Neural cell (in vitro differentiated cells): Measurements from ENCODE around the gene MARK4. TPM values are rescaled to one million over a fixed set of nuclear protein-coding genes. Genes with fewer than 3 reads are reported as not detected.

Source experiments
- H2AFZ ChIP-seq: fragments of 200-600, 300-800 bp; sonication (generic), shearing (Covaris generic); 2 replicates; pipeline ENCODE4 v1.6.0; 2014; ENCODE audit warnings: low read depth, mild to moderate bottlenecking, antibody characterized with exemption, low read length, moderate library complexity
- H3F3A ChIP-seq: fragments of 200-600 bp; shearing (Covaris generic); 2 replicates; pipeline ENCODE4 v1.6.1; 2016; ENCODE audit warnings: mild to moderate bottlenecking, moderate library complexity, mixed read lengths, antibody characterized with exemption, low read length; ENCODE audit not compliant: insufficient read depth, poor library complexity, severe bottlenecking
- H3K27ac ChIP-seq: fragments of 200-600, 300-800 bp; sonication (generic), shearing (Covaris generic); 2 replicates; pipeline ENCODE4 v1.5.1; 2014; ENCODE audit warnings: mild to moderate bottlenecking, low read length, moderate library complexity
- H3K27me3 ChIP-seq: fragments of 300-800, 200-600 bp; sonication (generic), shearing (Covaris generic); 2 replicates; pipeline ENCODE4 v1.6.0; 2014; ENCODE audit warnings: mild to moderate bottlenecking, low read depth, low read length, moderate library complexity; ENCODE audit not compliant: insufficient read depth
- H3K36me3 ChIP-seq: fragments of 300-800, 200-600 bp; sonication (generic), shearing (Covaris generic); 2 replicates; pipeline ENCODE4 v1.5.1; 2014; ENCODE audit warnings: mild to moderate bottlenecking, antibody characterized with exemption, low read length, moderate library complexity; ENCODE audit not compliant: insufficient read depth
- H3K4me2 ChIP-seq: fragments of 300-800, 200-600 bp; sonication (generic), shearing (Covaris generic); 2 replicates; pipeline ENCODE4 v1.6.0; 2014; ENCODE audit warnings: mild to moderate bottlenecking, low read length
- H3K4me3 ChIP-seq: fragments of 300-800, 200-600 bp; sonication (generic), shearing (Covaris generic); 2 replicates; pipeline ENCODE4 v1.5.1; 2014; ENCODE audit warnings: mild to moderate bottlenecking, low read length, moderate library complexity
- H3K79me2 ChIP-seq: fragments of 200-600 bp; shearing (Covaris generic); replicated peaks from 2 replicates; pipeline ENCODE4 v1.6.0; 2014; ENCODE audit warnings: mild to moderate bottlenecking, low read length, moderate library complexity; ENCODE audit not compliant: insufficient read depth
- H3K9ac ChIP-seq: fragments of 300-800, 200-600 bp; sonication (generic), shearing (Covaris generic); 2 replicates; pipeline ENCODE4 v1.6.1; 2016; ENCODE audit warnings: mild to moderate bottlenecking, low read length, mixed read lengths
- H3K9me2 ChIP-seq: fragments of 200-600 bp; shearing (Covaris generic); 2 replicates; pipeline ENCODE4 v1.6.1; 2016; ENCODE audit warnings: mild to moderate bottlenecking, low read length, mixed read lengths; ENCODE audit not compliant: insufficient read depth
- H3K9me3 ChIP-seq: fragments of 200-600, 300-800 bp; sonication (generic), shearing (Covaris generic); 2 replicates; pipeline ENCODE4 v1.6.1; 2016; ENCODE audit warnings: mild to moderate bottlenecking, mixed run types, low read length, moderate library complexity, mixed read lengths
- H4K20me1 ChIP-seq: fragments of 200-600 bp; shearing (Covaris generic); 2 replicates; pipeline ENCODE4 v1.6.1; 2016; ENCODE audit warnings: mild to moderate bottlenecking, mixed run types; ENCODE audit not compliant: insufficient read depth
- CTCF ChIP-seq: fragments of 450-650 bp; IDR thresholded peaks from 2 replicates; pipeline ENCODE4 v1.5.1; 2014; ENCODE audit warnings: antibody characterized with exemption, mild to moderate bottlenecking, moderate library complexity; ENCODE audit not compliant: poor library complexity, severe bottlenecking
- EP300 ChIP-seq: fragments of 450-650 bp; conservative IDR thresholded peaks from 2 replicates; pipeline ENCODE4 v1.6.1; 2014; ENCODE audit warnings: antibody characterized with exemption, mild to moderate bottlenecking, moderate library complexity; ENCODE audit not compliant: poor library complexity, severe bottlenecking
- EZH2 ChIP-seq: fragments of 200-600, 300-800 bp; shearing (Covaris generic), sonication (generic); IDR thresholded peaks from 2 replicates; pipeline ENCODE4 v1.6.1; 2014; ENCODE audit warnings: antibody characterized with exemption, low read length, borderline replicate concordance, mild to moderate bottlenecking; ENCODE audit not compliant: insufficient read depth, poor library complexity, severe bottlenecking
- MXI1 ChIP-seq: fragments of 450-650 bp; conservative IDR thresholded peaks from 2 replicates; pipeline ENCODE4 v1.6.1; 2014; ENCODE audit warnings: antibody characterized with exemption, mild to moderate bottlenecking; ENCODE audit not compliant: poor library complexity, severe bottlenecking
- POLR2AphosphoS5 ChIP-seq: IDR thresholded peaks from 2 replicates; pipeline ENCODE4 v1.6.1; 2012
- RAD21 ChIP-seq: fragments of 450-650 bp; conservative IDR thresholded peaks from 2 replicates; pipeline ENCODE4 v1.6.1; 2014; ENCODE audit warnings: antibody characterized with exemption, mild to moderate bottlenecking, moderate library complexity
- REST ChIP-seq: IDR thresholded peaks from 2 replicates; pipeline ENCODE4 v1.6.1; 2012; ENCODE audit warnings: borderline replicate concordance
- SMC3 ChIP-seq: fragments of 450-650 bp; conservative IDR thresholded peaks from 2 replicates; pipeline ENCODE4 v1.6.1; 2014; ENCODE audit warnings: antibody characterized with exemption, mild to moderate bottlenecking, moderate library complexity; ENCODE audit not compliant: poor library complexity
- TAF1 ChIP-seq: IDR thresholded peaks from 2 replicates; pipeline ENCODE4 v1.6.1; 2012; ENCODE audit warnings: low read depth
- polyA plus RNA-seq: library from polyadenylated mRNA; depleted of rRNA; stranded (reverse); fragments of >200 nt; gene quantifications from 2 replicates; pipeline ENCODE4 v1.2.3, GENCODE V29; 2014

The MARK4 gene
- polyA plus RNA-seq, 1 donor from 2014 or later: 11.6 TPM

GRCh38 chr19:45348367-45349125, 97.5 kb downstream of the MARK4 start:
- Histone ChIP-seq H3F3A (no peaks in the 10 kb centered on the region), H3K36me3 (no peaks in the 10 kb centered on the region), H3K9me2 (no peaks in the 10 kb centered on the region), H3K4me3 (no peak overlapping the region), H3K4me2 (no peak overlapping the region), H4K20me1 (no peaks in the 10 kb centered on the region), H2AFZ (no peak overlapping the region), H3K27ac (no peak overlapping the region), H3K79me2 (no peaks in the 10 kb centered on the region), H3K9me3 (no peaks in the 10 kb centered on the region), H3K9ac (no peak overlapping the region), H3K27me3 (no peaks in the 10 kb centered on the region)
- TF ChIP-seq SMC3 (no peak), TAF1 (no peak), EZH2 (no peak), MXI1 (no peak)

- Histone ChIP-seq H3K79me2 (no peaks in the 10 kb centered on the region), H3K9me3 (no peaks in the 10 kb centered on the region), H3F3A (no peaks in the 10 kb centered on the region), H3K4me3 (no peak overlapping the region), H3K9me2 (no peaks in the 10 kb centered on the region), H3K27me3 (no peaks in the 10 kb centered on the region), H3K4me2 (no peak overlapping the region), H3K27ac (no peak overlapping the region), H3K9ac (no peak overlapping the region), H4K20me1 (no peaks in the 10 kb centered on the region), H2AFZ (no peak overlapping the region), H3K36me3 (no peaks in the 10 kb centered on the region)
- TF ChIP-seq REST: no peak
- no peak for TF ChIP-seq EP300
- no peak for TF ChIP-seq POLR2AphosphoS5
- TF ChIP-seq SMC3: no peak
- TF ChIP-seq MXI1: no peak
- TF ChIP-seq RAD21: no peak
- TF ChIP-seq CTCF: no peak
- no peak for TF ChIP-seq EZH2
- no peak for TF ChIP-seq TAF1
Measured at GRCh38 chr19:45349126-45349415, 98.0 kb downstream of the MARK4 start.
